DMS79 treated with DMSO at 0.1 percent for 48 hours (cell line): ENCODE results near the gene TMEM158.

Source experiments
- DNase-seq: peaks from one replicate; lab custom pipeline; 2025; lab: John Stamatoyannopoulos, UW

TMEM158 gene

GRCh38 chr3:45199837-45200648 lies 26.0 kb downstream of the TMEM158 start:
- no peak for DNase-seq

DNA sequence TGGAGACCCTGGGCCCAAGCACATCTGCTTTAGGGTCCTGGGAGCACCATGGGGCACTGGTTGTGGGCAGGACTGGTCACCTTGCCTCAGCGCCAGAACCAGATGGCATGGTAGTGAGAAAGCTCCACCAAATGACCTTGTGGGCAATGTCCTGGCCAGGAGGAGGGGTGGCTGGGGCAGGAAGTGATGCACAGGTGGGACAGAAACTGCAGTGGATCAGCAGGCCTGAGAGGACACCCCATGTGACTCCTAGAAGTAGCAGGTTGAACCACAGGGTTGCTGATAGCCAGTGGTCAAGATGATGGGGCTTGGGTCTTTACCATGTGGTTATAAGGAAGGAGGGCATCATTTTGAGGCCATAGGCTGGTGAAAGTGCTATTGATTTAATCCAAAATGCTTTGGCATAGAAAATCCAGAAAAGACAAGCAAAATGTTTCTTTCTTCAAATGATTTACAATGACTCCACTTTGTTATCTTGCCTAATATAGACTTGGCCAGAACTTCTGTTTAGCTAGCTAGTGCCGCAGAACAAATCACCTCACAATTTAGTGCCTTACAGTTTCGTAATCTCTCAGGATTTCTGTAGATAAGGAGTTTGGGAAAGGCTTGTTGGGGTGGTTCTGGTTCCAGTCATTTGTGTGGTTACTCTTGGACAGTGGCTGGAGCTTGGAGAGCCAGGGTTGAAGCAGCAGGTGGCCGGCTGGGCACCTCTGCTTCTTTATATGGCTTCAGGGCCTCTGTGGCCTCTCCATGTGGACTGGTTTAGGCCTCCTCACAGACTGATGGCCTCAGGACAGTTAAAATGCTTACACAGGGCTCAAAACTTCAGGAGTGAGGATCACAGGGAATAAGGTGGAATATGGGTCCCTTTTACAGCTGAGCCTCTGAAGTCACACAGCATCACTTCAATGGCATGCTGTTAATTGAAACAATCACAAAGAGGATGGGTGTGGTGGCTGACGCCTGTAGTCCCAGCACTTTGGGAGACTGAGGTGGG lies 27.5 kb downstream of the TMEM158 start:
- DNase-seq = no peak

GRCh38 chr3:45194791-45195190 lies 31.3 kb downstream of the TMEM158 start:
- DNase-seq = no peak

DNA sequence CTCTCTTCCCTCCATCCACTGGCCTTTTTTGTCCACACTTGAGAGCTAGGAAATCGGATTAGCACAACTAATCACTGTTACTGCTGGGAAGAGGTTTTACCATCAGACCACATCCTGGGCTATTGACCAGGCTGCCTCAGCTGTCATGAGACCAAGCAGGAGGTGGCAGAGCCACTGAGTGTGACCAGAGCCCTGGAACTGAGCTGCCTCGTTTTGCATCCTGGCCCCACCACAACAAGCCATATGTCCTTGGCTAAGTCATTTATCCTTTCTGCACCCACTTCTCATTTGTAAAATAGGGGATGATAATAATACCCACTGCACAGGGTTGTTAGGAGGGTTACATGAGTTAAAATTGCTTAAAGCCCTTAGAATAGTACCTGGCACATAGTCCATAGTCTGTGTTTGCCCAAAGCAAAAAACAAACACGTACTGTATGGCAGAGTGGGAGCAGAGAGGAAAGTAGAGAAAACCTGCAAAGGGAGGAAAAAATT lies 34.1 kb downstream of the TMEM158 start:
- DNase-seq = no peak

- no peak for DNase-seq
Measured at GRCh38 chr3:45191424-45191823, 34.7 kb downstream of the TMEM158 start.

- DNase-seq = no peak
Measured at GRCh38 chr3:45188719-45189659, 37.1 kb downstream of the TMEM158 start.

GRCh38 chr3:45187694-45188141 lies 38.4 kb downstream of the TMEM158 start:
- DNase-seq = no peak

DNA sequence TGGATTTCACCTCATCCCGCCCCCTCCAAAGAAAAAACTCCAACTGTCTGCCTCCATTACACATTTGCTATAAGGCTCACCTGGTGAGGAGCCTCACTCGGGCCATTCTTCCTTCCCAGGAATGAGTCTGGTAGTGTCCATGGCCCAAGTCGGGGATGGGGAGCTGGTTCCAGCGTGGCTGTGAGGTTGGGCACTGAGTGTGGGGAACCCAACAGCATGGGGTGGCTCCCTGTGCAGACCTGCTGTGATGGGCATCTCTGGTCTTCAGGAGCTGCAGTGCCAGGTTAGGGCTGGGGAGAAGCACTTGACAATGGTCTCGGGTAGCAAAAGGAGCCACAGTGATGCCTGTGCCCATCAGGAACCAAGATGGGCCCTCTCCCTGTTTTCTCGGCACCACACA lies 39.2 kb downstream of the TMEM158 start:
- DNase-seq = no peak

DNA sequence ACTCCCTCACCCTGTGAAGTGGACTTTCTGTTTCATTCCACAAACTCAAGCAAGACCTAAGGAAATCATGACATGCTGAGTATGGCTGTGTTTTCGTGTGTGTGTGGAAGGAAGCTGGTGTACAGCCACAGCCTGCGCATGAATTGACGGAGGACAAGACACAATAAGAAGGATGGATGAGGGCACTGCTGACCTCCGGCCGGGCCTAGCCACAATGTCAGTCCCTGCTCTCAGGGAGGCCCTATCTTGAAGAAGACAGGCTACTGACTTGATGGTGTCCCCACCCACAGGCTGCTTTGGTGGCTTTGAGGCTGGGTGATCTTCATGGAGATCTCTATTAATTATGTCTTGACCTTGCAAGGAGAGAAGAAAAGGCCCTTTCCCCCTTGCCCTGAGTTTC lies 40.6 kb downstream of the TMEM158 start:
- no peak for DNase-seq

GRCh38 chr3:45185052-45185451 lies 41.0 kb downstream of the TMEM158 start:
- DNase-seq = no peak

GRCh38 chr3:45183872-45184262 lies 42.2 kb downstream of the TMEM158 start:
- no peak for DNase-seq

DNA sequence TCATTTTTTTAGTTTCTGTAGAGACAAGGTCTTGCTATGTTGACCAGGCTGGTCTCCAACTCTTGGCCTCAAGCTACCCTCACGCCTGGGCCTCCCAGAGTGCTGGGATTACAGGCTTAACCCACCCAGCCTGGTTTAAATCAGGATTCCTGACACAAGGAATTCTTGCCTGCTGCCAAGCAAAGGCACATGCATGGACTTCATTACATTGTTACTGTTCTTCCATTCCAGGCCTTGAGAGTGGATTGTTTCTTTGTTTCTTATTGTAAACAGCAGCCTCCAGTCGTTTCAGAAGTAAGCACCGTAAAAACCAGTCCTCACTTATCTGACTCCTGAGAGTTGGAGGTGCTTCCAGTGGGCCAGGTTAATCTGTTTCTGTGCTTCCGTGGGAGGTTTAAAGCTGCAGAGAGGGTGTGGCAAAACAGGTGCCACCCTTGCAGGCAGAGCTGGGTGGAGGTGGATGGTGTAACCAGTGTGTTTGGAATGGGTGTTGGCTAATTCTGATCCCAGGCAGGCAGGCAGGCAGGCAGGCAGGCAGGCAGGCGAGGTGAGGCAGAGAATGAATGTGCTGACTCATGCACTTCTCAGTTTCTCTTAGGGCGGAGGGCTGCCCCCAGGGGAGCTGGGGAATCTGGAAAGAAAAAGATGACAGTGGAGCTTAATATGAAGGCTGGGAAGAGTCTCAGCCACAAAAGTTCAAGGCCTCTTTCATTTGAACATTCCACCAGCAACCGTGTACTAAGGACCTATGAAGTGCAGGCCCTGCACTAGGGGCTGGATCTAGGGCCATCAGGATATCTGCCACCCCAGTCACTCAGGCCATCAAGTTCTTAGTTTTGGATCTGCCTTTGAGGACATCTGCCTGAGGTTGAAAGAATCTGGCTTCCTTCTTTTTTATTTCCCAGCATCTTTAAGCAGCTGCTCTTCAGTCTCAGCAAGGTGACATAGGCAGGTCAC lies 42.9 kb downstream of the TMEM158 start:
- peak; percentile 30 for DNase-seq

DNA sequence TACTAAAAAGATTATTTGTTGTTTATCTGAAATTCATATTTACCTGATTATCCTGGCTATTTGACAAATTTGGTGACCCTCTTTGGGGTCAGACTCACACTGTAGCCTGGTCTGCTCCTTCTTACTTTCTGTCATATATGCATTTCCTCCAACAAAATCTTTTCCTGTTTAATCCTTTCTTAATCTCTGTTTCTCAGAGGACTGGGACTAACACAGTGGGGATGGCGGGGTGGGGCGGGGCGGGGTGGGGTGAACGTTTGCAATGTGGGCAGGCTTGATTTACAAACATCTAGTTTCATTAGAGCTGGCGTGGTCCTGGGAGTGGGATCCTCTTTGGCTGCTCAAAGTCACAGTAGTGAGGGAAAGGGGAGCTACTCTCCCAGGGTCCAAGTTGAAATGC lies 44.6 kb downstream of the TMEM158 start:
- DNase-seq = no peak

- DNase-seq = no peak
Measured at GRCh38 chr3:45180899-45181298, 45.2 kb downstream of the TMEM158 start.

GRCh38 chr3:45180051-45180450 lies 46.0 kb downstream of the TMEM158 start:
- no peak for DNase-seq

- DNase-seq = no peak
Measured at GRCh38 chr3:45179163-45179562, 46.9 kb downstream of the TMEM158 start.

GRCh38 chr3:45178183-45179023 lies 47.7 kb downstream of the TMEM158 start:
- DNase-seq = peak; percentile 38

DNA sequence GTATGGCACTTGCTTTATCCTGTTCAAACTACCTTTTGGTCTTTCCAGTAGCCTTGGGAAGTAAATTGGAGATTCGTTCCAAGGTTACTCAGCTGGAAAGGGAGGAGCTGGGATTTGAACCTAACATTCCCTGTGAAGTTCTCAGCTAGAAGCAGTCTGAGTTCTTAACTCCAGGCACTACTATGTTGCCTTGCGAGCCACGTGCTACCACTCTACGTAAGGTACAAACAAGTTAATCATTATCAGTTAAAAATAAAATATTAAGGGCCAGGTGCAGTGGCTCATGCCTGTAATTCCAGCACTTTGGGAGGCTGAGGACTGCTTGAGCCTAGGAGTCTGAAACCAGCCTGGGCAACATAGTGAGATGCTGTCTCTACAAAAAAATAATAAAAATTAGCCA lies 49.2 kb downstream of the TMEM158 start:
- DNase-seq = no peak
